ENCODE data around the gene MAG. TPM values are rescaled to one million over a fixed set of nuclear protein-coding genes. Genes with fewer than 3 reads are reported as not detected.

The MAG gene
- total and polyA plus RNA-seq, 2 of the 13 experiments (the other 11 are each of a cell fraction or from before 2014, with no cell fraction given): 0.20 to 1.3 TPM

DNA sequence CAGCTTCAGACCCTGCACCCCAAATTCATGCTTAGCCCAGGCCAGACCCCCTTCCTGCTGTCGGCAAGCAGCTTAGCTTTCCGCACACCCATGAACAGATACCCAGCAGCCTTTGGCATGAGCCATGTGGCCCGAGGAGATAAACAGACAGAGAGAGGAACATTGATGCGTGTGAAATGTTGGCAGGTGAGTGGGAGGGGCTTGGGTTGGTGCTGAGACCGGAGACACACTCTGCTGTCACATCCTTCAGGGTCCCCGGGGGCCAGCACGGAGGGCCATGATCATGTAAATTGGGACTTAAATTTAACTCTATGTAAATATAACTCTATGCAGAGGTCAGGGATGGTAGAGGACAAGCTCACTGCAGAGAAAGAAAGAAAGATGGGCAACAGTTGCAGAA lies 38.5 kb downstream of the MAG start:
- intact Hi-C loops (cut with micrococcal nuclease; ENCODE audit: unreplicated experiment) (no loop called here), in situ Hi-C loops (cut with HindIII; ENCODE audit: extremely low pct_ligation_motif_present, low pct_unique_long_range_greater_than_20kb) (no loop called here)
- ATAC-seq (no peak), DNase-seq (ENCODE audit: low spot score) (no peak), FAIRE-seq (no peak)
- Histone ChIP-seq H3K4me1 (ENCODE audit: insufficient read depth, low read length) (peaks cover 17% of the 10 kb centered on the region), H3K4me2 (ENCODE audit: low read depth, low read length) (no peak overlapping the region), H3K9ac (ENCODE audit: insufficient read depth, low read depth, low read length) (no peak overlapping the region), H4K20me1 (ENCODE audit: insufficient read depth, low read length) (no peaks in the 10 kb centered on the region), H3K36me3 (replicated peaks in 1 of 2; ENCODE audit: control insufficient read depth in 1 of 2, insufficient read depth in 2 of 2, low read length in 2 of 2) (no peaks in the 10 kb centered on the region), H3K79me2 (ENCODE audit: insufficient read depth, low read length) (no peaks in the 10 kb centered on the region), H3K27me3 (ENCODE audit: control insufficient read depth in 1 of 2, insufficient read depth in 2 of 2, low read length in 2 of 2) (no peaks in the 10 kb centered on the region), H3K27ac (ENCODE audit: extremely low read length, insufficient read depth, low read length) (no peak overlapping the region), H3K4me3 (replicated peaks in 1 of 3; ENCODE audit: insufficient read depth in 1 of 3, low read depth in 2 of 3, low read length in 3 of 3) (no peak overlapping the region), H2AFZ (ENCODE audit: low read length) (no peak overlapping the region), H3K9me3 (ENCODE audit: low read length) (no peaks in the 10 kb centered on the region)
- 88% methylated on average over 7 of the region's 7 CpGs for WGBS (ENCODE audit: low lambda C conversion rate)
- BruUV-seq (replicated peaks): no TSS peak
- ChIA-PET POLR2A (no interaction called here), CTCF (ENCODE audit: low intra/inter-chr PET ratio, low total read pairs) (no interaction called here)
- no peak for TF ChIP-seq TCF12 (IDR thresholded peaks at IDR 0.05)
- no peak for TF ChIP-seq TCF12 (CRISPR knock-in tag; IDR thresholded peaks at IDR 0.05)
- no peak for TF ChIP-seq PCBP1 (IDR thresholded peaks at IDR 0.05; ENCODE audit: borderline replicate concordance, low read depth, low read length)
- TF ChIP-seq ZNF17 (CRISPR knock-in tag; IDR thresholded peaks at IDR 0.05): no peak
- no peak for TF ChIP-seq ZNF296 (CRISPR knock-in tag; conservative IDR thresholded peaks at IDR 0.05)
- no peak for TF ChIP-seq ZNF747 (CRISPR knock-in tag; IDR thresholded peaks at IDR 0.05; ENCODE audit: borderline replicate concordance)
- TF ChIP-seq ZZZ3 (CRISPR knock-in tag; IDR thresholded peaks at IDR 0.05; ENCODE audit: borderline replicate concordance): no peak
- TF ChIP-seq ZKSCAN5 (CRISPR knock-in tag; IDR thresholded peaks at IDR 0.05): no peak
- no peak for TF ChIP-seq ASH2L (IDR thresholded peaks at IDR 0.05; ENCODE audit: insufficient read length, low read depth, low read length)
- TF ChIP-seq MXI1 (IDR thresholded peaks at IDR 0.05; ENCODE audit: borderline replicate concordance, low read depth, low read length): no peak
- no peak for TF ChIP-seq NFAT5 (CRISPR knock-in tag; IDR thresholded peaks at IDR 0.05)
- TF ChIP-seq ZNF34 (CRISPR knock-in tag; IDR thresholded peaks at IDR 0.05; ENCODE audit: borderline replicate concordance): no peak
- no peak for TF ChIP-seq ZHX2 (IDR thresholded peaks at IDR 0.05; ENCODE audit: low read depth)
- TF ChIP-seq ZHX2 (CRISPR knock-in tag; IDR thresholded peaks at IDR 0.05; ENCODE audit: borderline replicate concordance): no peak
